ENCODE measurements around the gene C16orf90.
"Not testable (repeated sequence)": the region's sequence is repeated elsewhere in the genome, so short reads cannot be mapped to it uniquely, and the experiment has no call there.

C16orf90 gene

DNA sequence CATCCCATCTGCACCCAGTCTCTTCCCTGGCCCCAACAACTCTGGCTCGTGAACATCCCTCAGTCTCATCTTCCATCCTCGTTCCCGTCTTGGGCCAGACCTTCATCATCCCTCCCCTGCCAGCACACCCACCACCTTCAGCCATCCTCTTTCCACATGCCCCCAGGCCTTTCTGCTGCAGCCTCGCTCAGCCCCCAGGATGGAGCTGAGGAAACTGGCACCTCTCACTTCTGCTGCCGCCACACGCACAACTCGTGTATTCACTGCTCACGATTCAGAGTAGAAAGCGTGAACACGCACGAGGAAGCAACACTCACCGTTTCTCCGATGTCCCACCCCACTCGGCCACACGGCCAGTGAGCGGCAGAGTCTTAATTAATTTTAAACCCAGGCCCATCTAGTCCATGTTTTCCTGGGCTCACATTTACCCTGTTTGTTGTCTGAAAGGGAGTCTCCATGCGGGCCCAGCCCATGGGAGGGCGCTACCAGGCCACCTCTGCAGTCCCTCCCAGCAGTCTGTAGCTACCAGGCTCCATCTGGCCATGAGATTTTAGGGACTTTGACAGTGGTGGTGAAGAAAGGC lies 12.5 kb downstream of the C16orf90 start:
- DNase-seq, result no peak

DNA sequence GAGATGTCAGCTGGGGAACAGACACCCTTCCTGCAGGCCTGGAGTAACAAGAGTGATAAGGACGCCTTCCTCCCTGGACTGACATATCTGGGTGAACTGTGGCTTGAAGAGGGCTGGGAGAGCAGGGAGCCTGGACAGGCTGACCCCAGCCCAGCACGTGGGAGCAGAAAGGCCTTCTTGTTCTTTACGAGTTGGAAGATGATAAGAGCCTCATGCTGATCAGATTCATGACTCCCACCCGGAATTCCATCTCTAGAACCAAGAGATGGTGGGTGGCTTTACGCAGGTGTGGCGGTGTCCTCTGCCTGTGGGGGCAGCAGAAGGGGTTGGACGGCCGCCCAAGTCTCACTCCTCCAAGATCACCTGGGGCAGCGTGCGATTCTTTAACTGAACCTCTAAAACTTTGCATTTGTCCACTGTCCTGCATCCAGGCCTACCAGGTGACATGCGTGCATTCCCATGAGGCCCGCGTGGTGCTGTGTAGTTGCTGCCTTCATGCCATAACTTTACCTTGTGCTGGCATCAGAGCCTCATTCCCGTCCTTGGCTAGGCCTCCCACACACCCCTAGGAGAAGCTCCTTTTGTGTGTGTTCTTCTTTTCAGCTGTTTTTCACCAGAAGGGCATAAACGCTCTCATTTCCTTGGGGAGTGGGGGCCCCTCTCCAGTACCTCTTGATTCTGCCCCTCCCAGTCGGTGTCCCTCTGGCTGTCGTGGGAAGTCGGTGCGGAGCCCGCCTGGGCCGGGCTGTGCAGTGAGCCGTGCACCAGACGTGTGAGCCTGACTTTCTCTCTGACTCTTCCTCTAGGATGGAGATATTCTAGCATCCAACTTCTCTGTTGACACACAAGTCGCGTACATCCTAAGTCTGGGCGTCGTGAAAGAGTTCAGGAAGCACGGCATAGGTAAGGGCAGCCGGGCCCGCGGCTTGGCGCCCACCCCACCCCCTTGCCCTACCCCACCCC lies 13.3 kb downstream of the C16orf90 start:
- no peak for DNase-seq

DNA sequence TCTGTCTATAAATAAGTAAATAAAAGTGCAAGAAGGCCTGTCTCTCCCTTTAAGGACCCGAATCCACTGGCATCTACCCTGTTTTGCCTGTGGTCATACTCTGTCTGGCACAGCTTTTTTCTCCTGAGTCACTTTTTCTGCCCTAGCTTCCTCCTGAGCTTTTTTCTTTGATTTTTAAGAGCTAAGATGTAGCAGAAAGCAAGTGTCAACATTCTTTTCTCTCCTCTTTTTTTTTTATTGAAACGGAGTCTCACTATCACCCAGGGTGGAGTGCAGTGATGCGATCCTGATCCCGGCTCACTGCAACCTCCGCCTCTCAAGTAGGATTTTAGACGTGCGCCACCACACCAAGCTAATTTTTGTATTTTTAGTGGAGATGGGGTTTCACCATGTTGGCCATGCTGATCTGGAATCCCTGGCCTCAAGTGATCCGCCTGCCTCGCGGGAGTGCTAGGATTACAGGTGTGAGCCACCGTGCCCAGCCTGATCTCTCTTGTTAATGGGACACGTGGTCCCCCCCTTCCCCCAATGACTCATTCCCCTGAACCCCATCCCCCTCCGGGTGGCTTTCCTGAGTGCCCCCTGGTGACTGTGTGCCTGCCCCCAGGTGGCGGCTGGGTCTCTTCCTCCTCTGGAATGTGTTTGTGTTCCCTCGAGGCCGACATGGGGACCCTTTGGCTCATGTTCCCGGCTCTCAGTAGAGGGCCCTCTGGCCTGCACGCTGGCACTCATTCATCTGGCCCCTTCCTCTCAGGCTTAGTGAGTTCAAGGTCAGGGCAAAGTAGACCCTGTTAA lies 14.2 kb downstream of the C16orf90 start:
- no peak for DNase-seq

DNA sequence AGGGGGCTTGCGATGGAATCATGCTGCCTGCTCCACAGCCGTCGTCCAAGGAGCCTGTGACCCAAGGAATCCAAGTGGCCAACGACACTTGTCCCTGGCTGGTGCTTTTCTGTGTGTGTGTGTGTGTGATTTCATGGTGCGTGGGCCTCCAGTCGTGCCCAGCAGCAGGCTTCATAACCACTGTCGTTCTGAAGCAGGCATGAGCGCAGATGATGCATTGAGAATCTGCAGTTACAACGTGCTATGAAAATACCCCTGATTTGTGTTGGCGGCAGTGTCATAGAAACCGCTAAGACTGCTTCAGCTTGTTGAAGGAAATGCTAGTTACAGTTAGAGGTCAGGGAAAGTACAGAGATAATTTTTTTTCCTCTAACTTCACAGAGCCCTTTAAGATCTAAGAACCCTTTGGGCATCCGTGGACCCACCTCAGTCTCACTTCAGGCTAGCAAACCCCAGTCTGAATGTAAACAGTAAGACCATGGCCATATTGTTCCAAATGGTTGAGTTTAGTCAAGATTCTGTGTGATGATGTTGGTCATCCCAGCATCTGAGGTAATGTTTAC lies 15.6 kb downstream of the C16orf90 start:
- no peak for DNase-seq

DNA sequence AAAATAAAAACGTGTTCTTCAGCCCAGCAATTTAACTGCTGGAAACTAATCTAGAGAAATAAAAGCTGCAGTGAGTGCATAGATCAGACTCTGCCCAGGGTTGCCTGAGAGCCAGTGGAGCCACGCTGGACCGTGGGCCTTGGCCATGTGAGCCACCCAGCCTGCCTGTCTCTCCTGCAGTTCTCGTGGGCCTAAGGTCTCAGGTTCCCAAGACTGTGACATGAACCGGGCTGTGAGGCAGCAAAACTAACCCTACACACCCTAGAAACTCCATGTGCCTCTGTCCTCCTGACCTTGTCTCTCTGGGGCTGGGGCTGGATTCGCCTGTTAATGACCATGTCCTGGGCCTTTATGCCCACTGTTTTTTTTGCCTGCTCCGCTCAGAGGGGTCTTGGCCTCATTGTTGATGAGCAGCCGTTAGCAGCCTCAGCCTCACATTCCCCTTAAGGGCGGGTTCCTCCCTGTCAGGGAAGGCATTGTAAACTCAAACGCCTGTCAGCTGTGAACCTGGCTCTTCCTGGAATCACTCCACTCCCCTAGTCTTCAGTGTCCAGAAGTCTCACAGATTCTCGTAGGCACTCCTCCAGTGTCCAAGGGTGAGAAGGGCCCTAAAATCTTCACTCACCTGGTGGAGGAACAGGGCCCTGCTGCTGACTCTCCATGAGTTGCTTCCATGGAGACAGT lies 16.9 kb downstream of the C16orf90 start:
- no peak for DNase-seq

DNA sequence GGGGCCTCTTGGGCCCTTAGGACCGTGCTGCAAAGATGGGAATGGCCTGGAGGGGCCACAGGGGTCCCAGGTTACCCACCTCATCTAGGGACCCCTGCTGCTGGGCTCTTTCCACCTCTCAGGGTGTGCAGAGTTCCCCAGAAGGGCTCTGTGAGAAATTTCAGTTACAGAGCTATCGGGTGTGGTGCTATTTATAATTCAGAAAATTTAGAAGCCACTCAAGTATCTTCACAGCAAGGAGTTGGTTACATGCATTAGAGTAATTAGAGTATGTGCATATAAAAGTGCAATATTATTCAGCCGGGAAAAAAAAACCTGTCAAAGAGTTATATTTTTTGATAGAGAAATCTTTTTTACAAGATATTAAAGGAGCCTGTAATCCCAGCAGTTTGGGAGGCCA lies 18.9 kb downstream of the C16orf90 start:
- DNase-seq, result no peak

DNA sequence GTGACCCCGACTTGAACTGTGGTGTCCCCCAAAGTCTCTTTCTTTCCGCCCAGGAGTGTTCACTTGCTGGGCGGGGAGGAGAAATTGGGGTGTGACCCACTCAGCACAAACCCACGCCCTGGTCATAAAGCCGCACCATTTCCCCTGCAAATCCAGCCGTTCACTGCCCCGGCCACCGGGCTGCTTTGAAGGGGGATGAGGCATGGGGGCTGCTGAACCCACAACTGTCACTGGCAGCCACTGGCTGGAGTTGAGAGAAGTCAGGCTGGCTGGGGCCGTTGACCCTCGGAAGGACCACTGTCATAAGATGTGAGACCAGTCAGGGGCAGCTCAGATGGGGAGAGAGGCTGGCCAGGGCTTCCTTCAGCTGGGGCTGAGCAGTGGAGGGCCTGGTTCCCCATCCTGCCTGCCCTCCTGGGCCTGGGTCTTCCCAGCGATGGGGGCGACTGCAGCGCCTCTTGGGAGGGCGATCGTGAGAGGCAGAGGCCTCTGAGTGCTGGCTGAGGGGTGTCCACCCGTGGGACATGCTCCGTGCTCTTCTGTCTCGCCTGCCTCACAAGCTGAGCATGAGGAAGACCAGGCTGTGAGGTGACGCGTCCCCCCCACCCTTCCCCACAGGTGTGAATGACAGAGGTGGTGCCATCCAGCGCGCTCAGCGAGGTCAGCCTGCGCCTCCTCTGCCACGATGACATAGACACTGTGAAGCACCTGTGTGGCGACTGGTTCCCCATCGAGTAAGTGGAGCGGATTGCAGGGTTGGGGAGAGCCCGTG lies 19.5 kb downstream of the C16orf90 start:
- no peak for DNase-seq

DNA sequence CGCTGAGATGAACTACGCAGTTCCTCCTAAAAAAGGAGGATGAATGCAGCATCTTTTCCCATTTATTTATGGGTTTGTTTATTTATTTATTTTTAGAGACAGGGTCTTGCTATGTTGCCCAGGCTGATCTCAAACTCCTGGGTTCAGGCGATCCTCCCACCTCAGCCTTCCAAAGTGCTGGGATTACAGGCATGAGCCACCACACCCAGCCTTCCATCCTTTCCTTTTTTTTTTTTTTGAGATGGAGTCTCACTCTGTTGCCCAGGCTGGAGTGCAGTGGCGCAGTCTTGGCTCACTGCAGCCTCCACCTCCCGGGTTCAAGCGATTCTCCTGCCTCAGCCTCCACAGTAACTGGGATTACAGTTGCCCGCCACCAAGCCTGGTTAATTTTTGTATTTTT lies 20.4 kb downstream of the C16orf90 start:
- not testable (repeated sequence) for DNase-seq

DNA sequence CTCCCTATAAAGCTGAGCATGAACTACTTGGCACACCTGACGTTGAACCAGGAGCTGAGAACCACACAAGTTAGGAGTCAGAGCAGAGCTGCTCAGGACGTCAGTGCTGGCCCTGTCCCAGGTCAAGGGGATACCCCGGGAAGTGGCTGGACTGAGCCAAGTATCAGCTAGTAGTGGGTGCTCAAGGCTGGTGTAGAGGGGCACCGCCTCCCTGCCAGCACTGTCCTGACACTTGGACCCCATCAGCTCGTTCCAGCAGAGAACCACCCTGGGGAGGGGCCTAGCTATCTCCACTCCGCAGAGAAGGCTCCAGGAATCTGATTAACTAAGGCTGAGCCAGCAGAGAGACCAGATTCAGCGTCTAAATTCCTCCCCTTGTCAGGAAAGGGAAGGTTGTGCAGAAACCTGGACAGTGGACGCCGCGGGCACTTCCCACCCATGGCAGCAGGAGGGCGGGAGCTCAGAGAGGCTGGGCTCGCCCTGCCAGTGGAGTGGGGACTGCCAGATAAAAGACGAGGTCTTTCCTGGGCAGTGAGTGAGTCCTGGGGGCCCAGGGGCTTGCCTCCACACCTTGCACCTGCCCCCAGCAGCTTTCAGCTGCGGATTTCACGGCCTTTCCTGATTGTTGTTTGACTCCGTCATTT lies 21.0 kb downstream of the C16orf90 start:
- no peak for DNase-seq

DNA sequence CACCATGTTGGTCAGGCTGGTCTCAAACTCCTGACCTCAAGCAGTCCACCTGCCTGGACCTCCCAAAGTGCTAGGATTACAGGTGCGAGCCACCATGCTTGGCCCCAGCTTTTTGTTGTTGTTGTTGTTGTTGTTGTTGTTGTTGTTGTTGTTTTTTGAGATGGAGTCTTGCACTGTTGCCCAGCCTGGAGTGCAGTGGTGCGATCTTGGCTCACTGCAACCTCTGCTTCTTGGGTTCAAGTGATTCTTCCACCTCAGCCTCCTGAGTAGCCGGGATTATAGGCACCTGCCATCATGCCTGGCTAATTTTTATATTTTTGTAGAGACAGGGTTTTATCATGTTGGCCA lies 21.7 kb downstream of the C16orf90 start:
- not testable (repeated sequence) for DNase-seq

DNA sequence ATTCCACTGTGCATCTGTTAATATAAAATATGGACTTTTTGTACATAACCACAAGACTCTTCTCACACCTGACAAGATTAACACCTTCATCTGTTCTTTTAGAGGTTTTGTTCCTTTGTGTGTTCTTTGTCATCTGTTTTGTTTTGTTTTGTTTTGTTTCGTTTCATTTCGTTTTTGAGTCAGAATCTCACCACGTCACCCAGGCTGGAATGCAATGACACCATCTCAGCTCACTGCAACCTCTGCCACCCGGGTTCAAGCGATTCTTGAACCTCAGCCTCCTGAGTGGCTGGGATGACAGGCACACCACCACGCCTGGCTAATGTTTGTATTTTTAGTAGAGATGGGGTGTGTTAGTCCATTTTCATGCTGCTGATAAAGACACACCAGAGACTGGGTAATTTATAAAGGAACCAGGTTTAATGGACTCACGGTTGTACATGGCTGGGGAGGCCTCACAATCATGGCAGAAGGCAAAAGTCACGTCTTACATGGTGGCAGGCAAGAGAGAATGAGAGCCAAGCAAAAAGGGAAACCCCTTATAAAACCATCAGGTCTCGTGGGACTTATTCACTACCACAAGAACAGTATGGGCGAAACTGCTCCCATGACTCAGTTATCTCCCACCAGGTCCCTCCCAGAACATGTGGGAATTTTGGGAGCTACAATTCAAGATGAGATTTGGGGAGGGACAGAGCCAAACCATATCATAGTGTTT lies 22.3 kb downstream of the C16orf90 start:
- no peak for DNase-seq

DNA sequence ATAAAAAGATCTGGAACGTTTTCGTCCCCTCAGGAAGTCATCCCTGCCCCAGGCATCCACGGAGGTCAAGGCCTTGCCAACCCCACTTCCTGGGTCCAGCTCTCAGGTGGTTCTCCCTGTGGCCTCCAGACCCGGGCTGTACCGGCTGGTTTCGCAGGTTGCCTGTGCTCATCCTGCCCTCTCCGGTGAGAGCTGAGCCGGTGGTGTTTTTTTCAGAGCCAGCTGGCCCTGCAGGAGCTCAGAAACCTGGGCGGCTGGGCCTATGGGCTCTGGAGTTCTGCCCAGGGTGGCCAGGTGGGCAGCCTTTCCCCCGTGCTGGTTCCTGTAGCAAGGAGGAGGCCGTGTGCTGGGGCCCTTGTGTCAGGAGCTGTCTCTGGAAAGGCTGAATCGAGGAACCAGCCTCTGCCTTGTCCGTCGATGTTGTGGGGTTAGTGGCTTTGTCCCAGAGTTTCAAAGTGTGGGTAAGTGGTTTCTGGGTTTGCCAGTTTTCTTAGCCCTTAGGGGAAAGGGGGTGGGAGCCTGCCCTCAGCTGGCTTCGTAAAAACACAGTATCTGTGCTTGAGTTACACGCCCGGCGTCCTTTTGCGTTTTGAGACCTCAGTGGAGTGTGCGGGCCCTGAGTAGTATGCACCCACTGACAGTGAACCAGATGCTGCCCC lies 23.6 kb downstream of the C16orf90 start:
- DNase-seq, result no peak

DNA sequence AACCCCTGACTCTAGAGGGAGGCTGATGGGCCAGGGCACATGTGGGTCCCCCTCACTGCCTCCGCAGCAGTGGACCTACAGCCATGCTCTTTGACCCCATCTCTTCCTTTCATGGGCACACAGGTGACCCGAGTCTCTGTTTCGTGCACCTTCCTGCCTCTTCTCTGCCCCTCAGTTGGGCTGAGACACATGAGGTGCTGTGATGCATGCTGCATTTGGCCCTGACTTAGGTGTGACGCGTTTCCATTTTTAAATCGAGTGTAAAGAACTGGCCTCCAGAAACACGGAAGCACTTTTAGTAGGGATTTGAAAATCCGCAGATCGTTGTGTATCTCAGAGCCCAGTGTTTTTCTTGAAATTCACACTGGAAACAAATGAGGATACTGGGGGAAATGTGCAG lies 24.6 kb downstream of the C16orf90 start:
- DNase-seq, result no peak

DNA sequence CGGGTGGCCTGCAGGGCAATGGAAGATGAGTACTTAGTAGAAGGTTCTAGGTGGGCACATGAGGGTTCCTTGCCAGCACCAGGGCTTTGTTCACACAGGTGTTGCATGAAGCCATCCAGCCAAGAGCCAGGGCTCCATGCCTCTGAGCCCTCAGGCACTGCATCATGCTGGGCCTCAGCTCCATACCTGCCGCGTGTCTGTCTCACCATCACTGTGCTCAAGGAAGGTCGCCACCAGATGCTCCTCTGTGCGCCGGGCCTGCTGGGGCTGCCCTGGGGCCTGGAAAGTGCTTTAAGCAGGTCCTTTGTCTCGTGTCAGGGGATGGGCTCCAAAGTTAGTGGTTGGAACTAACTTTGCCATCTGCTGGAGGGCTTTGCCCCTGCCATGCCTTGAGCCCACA lies 25.6 kb downstream of the C16orf90 start:
- no peak for DNase-seq

DNA sequence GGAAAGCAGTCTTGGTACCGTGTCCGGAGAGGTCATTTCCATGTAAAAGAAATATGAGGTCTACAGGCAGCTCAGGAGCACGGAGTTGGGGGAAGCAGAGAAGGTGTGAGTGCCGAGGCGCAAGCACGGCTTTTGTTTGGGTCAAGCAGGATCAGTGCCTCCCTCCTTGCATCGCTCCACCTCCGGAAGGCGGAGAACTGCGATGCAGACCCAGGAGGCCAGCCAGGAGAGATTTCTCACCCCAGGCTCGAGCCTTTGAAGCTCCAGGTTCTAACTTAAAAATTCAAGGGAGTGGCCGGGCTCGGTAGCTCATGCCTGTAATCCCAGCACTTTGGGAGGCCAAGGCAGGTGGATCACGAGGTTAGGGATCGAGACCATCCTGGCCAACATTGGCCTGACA lies 26.8 kb downstream of the C16orf90 start:
- no peak for DNase-seq

DNA sequence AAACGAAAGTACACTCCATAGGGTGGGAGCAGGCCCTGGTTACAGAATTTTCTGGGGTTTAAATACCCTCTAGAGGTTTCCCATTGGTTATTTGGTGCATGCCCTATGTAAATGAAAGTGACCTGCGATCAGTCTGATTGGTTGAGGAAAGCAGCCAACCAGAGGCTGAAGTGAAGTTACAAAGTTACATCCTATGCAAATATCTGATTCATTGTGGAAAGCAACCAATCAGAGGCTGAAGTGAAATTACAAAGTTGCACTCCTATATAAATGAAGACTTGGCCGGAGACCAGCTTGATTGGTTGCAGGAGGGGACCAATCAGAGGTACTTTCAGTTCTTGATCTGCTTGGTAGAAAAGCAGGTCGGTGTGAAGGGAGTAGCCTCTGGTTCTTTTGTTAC lies 27.4 kb downstream of the C16orf90 start:
- no peak for DNase-seq

DNA sequence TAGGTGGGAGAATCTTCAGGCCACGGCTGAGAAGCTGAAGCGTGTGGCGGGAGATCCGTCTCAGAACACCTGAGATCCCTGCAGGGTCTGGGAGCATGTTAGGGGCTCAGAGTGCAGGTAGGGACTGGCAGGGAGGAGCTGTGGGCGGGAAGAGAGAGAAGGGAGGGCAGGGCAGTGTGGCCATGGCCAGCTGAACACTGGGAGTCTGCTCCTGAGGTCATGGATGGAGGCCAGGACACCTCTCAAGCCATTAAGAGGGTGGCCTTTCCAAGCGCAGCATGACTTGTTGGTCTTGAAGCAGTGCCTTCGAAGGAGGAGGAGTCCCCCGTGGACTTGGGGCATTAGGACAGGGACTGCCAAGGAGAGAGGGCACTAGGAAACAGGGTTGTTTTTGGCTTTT lies 28.1 kb downstream of the C16orf90 start:
- DNase-seq, result no peak

DNA sequence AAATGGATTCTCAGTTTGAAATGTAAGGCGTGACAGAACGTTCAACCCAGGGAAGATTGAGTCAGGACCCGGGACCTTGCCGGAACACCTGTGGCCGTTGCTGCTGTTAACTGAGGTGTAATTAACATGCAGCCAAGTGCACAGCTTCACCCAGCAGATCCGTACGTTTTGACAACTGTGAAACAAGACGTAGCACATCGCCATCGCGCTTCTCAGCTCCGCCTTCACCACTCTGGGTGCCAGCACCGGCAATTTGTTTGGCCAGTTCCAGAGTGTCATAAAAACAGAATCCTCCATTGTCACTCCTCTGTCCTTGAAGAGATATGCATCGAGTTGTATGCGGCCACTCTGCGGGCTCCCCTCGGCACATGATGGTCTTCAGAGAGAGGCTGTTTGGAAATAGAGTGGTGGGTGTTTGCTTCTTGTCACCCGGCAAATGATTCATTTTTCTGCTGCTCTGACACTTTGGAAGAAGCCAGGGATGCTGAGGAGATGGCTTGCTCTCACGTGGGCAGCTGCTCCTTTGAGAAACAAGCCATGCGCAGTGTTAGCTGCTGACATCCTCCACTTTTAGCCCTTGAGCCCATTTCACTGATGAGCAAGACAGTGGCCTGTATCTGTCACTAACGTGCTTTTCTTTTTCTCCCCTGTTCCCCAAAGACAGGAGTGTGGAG lies 29.2 kb downstream of the C16orf90 start:
- DNase-seq, result no peak

DNA sequence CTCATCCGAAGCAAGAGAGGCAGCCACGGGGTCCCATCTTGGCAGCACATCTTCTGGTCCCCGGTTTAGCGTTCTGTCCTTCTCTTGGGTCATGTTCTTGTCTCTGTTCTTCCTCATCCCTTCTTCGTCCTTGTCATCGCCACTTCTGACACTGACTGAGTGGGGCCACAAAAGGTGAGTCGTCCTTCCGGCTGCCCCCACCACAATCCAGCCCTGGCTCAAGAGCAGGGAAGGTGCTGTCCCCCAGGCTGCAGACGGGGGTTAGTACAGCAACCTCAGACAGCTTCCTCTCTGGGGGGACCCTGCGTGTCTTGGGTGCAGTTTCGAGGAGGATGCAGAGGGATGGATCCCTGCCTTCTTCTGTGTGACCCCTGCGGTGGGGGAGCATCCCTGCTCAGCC lies 30.0 kb downstream of the C16orf90 start:
- DNase-seq, result no peak

DNA sequence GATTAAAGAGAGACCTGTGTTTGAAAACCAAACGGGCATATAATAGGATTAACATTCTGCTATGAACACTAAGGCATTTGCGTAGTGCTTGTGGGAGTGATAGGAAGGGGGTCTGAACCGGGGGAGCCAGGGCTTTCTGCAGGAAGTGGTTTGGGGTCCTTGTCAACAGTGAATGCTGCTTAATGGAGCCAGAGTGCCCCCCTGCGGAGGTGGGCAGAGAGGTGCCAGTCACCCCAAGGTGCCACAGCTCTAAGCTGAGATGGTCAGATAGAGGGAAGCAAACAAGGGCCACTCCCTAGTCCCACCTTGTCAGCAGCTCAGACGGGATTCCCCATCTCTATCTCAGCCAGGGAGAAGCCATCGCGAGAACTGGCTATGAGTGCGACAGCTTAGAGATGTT lies 34.1 kb downstream of the C16orf90 start:
- no peak for DNase-seq
